Measurements from ENCODE around the gene FGF19. TPM values are rescaled to one million over a fixed set of nuclear protein-coding genes. Genes with fewer than 3 reads are reported as not detected.

FGF19 gene
- total RNA-seq, 2 experiments from 2014 or later, result not detected

GRCh38 chr11:69659591-69659990, 44.2 kb downstream of the FGF19 start:
- H3K4me3 Mint-ChIP-seq, result no peak overlapping the region

GRCh38 chr11:69658626-69659450, 45.0 kb downstream of the FGF19 start:
- no peak overlapping the region for H3K4me3 Mint-ChIP-seq
- DNase-seq, result no peak

More at GRCh38 chr11:69659591-69659990, 44.2 kb downstream of the FGF19 start:
- CTCF ChIA-PET, result no interaction called here
- POLR2A ChIA-PET, result no interaction called here
- peaks cover 1% of the 10 kb centered on the region for H3K36me3 Mint-ChIP-seq (ENCODE audit: low read depth)
- no peak for DNase-seq
- no peaks in the 10 kb centered on the region for H3K9me3 Mint-ChIP-seq
- H3K27me3 Mint-ChIP-seq, result no peaks in the 10 kb centered on the region
- no peak overlapping the region for H3K27ac Mint-ChIP-seq
- H3K4me1 Mint-ChIP-seq, result no peaks in the 10 kb centered on the region

DNA sequence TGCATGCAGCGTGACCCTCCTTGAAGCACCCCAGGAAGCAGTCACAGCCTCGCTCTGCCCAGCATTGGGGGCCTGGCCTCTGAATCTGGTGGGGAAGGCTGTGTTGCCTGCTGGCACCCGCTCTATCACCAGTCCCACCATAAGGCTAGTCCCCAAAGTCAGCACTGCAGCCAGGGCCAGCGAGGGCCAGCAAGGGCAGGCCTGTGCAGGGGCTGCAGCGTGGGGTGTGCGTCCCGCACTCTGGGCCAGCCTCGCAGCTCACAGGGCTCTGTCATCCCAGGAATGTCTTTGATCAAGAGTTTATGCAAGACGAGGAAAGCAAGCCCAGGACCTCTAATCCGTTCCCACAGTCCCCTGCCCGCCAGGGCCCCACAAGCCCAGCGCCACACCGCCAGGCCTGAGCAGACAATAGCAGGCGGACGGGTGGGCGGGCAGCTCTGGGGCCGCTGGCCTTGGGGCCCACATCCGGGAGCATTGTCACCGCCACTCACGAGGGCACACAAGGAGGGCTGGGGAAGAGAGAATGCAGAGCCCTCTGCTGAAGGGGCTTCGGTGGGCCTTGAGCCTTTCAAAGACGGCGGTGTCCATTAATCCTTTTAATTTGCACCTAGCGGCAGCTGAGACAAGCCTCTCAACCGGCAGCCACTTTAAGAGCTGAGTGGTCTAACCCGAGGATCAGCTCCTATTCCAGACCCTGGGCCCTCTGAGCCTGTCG, 45.8 kb downstream of the FGF19 start:
- Mint-ChIP-seq H3K27me3 (no peaks in the 10 kb centered on the region), H3K27ac (no peak overlapping the region), H3K9me3 (no peaks in the 10 kb centered on the region), H3K4me3 (no peak overlapping the region), H3K36me3 (ENCODE audit: low read depth) (no peaks in the 10 kb centered on the region), H3K4me1 (no peaks in the 10 kb centered on the region)
- CTCF ChIA-PET, result no interaction called here
- POLR2A ChIA-PET, result no interaction called here
- no peak for DNase-seq

More at GRCh38 chr11:69658626-69659450, 45.0 kb downstream of the FGF19 start:
- Mint-ChIP-seq H3K36me3 (ENCODE audit: low read depth) (no peaks in the 10 kb centered on the region), H3K27me3 (no peaks in the 10 kb centered on the region), H3K27ac (no peak overlapping the region), H3K4me1 (no peaks in the 10 kb centered on the region), H3K9me3 (no peaks in the 10 kb centered on the region)
- CTCF ChIA-PET, result no interaction called here
- POLR2A ChIA-PET, result no interaction called here

DNA sequence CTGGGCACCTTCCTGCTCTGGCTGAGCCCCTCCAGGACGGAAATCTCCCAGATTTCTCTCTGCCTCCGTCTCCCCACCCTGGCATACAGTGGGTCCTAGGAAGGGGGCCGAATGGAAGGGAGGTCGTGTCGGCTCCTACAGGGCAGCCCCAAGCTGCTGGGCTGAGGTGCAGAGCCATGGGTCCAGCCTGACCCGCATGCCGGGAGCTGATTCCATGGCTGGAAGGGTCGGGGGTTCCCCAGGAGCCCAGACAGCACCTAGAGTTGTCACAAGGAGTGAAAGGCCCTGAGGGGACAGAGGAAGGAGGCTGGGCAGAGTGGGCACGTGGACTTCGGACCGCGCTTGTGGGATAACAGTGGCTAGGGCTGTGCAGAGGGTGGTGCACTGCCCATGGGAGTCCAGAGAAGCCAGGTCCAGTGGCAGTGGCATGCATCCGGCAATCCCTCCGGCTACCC, 46.3 kb downstream of the FGF19 start:
- CTCF ChIA-PET, result interaction anchor here (1.0 kb wide), 1 partner anchor 15 kb away, joined by 5 read pairs; no protein-coding TSS in a partner anchor
- no peaks in the 10 kb centered on the region for H3K27me3 Mint-ChIP-seq
- no peaks in the 10 kb centered on the region for H3K4me1 Mint-ChIP-seq
- POLR2A ChIA-PET, result no interaction called here
- no peaks in the 10 kb centered on the region for H3K36me3 Mint-ChIP-seq (ENCODE audit: low read depth)
- DNase-seq, result no peak
- H3K9me3 Mint-ChIP-seq, result no peaks in the 10 kb centered on the region
- no peak overlapping the region for H3K27ac Mint-ChIP-seq
- H3K4me3 Mint-ChIP-seq, result no peak overlapping the region

DNA sequence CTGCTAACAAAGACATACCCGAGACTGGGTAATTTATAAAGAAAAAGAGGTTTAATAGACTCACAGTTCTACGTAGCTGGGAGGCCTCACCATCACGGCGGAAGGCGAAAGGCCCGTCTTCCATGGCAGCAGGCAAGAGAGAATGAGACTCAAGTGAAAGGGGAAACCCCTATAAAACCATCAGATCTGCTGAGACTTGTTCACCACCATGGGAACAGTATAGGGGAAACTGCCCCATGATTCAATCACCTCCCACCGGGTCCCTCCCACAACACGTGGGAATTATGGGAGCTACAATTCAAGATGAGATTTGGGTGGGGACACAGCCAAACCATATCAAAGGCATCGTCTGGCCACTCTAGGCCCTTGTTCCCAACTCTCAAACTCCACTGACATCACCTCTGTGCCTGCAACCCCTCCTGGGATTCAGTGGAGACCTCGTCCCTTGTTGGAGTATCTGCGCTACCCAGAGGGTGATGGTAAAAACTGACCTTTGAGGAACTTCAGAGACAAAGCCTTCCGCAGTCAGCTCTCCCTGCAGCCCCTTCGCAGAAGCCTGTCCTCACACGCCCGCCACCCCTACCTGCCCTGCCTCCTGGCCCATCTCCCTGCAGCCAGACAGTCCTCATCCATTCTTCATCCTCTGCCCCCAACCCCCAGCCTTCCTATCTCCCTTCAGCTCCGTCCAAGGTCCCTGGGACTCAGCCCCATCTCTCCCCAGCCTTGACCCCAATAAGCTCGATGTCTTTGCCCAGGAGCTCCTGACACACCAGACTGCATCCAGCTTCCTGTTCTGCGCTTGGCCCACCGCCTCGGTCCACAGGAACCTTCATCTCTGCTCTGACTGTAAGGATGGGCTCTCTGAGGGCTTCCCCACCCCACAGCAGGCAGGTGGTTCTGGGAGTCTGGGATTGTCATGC, 47.0 kb downstream of the FGF19 start:
- peak overlapping the region; percentile 19 for H3K27ac Mint-ChIP-seq
- no peak for DNase-seq
- H3K27me3 Mint-ChIP-seq, result no peaks in the 10 kb centered on the region
- no peaks in the 10 kb centered on the region for H3K4me1 Mint-ChIP-seq
- H3K4me3 Mint-ChIP-seq, result no peak overlapping the region
- H3K36me3 Mint-ChIP-seq (ENCODE audit: low read depth), result no peaks in the 10 kb centered on the region
- ChIA-PET POLR2A (no interaction called here), CTCF (interaction anchor here (0.6 to 1.0 kb wide), 2 partner anchors 14 to 744 kb away, joined by 3 to 5 read pairs; no protein-coding TSS in a partner anchor)
- no peaks in the 10 kb centered on the region for H3K9me3 Mint-ChIP-seq

DNA sequence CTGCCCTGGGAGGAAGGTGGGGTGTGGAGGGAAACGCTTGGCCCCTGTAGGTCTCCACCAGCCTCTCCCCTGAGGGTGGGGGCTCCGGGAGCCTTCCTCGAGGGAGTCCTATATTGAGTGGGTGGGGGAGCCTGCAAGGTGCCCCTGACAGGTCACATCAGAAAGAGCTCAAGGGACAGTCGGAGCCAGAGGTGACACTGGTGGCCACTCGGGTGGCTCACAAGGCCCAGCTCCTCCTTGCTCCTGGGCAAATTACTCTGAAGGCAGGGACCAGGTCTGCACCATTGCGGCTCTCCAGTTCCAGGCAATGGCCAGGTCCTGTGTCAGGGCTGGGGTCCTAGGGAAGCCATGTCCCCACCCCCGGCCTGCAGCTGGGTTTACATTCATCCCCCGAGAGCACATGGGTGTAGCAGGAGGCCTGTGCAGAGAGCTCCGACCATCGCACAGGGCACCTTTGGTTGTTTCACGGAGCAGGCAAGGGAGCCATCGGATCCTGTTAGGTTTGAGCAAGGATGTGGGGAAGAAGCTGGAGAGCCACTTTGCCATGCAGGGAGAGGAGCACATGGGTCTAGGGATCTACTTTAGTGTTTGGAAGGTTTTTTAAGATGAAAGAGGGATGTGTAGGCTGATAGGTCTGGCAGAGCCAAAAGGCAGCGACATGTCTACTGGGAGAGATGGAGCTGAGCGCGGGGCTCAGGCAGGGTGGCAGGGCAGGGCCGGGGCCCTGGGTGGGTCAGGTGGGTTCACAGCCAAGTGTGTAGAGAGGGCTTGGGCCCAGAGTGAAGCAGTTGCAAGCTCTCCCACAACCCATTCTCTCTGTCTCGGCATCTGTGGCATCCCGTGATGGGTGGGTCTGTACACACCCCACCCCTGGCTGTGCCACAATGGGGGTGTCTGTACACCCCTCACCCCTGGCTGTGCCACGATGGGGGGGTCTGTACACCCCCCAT, 48.1 kb downstream of the FGF19 start:
- Mint-ChIP-seq H3K4me1 (no peaks in the 10 kb centered on the region), H3K27me3 (no peaks in the 10 kb centered on the region), H3K4me3 (no peak overlapping the region), H3K9me3 (no peaks in the 10 kb centered on the region), H3K36me3 (ENCODE audit: low read depth) (no peaks in the 10 kb centered on the region), H3K27ac (no peak overlapping the region)
- no peak for DNase-seq
- CTCF ChIA-PET, result interaction anchor here (0.6 to 1.4 kb wide), 3 partner anchors 13 to 743 kb away, joined by 3 to 4 read pairs (median 3); no protein-coding TSS in a partner anchor
- POLR2A ChIA-PET, result no interaction called here

- DNase-seq, result no peak
- no peaks in the 10 kb centered on the region for H3K27me3 Mint-ChIP-seq
- ChIA-PET CTCF (interaction anchor here (0.6 to 1.4 kb wide), 2 partner anchors 12 to 648 kb away, joined by 3 to 4 read pairs; no protein-coding TSS in a partner anchor), POLR2A (no interaction called here)
- no peaks in the 10 kb centered on the region for H3K36me3 Mint-ChIP-seq (ENCODE audit: low read depth)
- H3K27ac Mint-ChIP-seq, result no peak overlapping the region
- no peaks in the 10 kb centered on the region for H3K9me3 Mint-ChIP-seq
- no peaks in the 10 kb centered on the region for H3K4me1 Mint-ChIP-seq
- H3K4me3 Mint-ChIP-seq, result no peak overlapping the region
Measured at GRCh38 chr11:69654660-69655478, 49.0 kb downstream of the FGF19 start.

DNA sequence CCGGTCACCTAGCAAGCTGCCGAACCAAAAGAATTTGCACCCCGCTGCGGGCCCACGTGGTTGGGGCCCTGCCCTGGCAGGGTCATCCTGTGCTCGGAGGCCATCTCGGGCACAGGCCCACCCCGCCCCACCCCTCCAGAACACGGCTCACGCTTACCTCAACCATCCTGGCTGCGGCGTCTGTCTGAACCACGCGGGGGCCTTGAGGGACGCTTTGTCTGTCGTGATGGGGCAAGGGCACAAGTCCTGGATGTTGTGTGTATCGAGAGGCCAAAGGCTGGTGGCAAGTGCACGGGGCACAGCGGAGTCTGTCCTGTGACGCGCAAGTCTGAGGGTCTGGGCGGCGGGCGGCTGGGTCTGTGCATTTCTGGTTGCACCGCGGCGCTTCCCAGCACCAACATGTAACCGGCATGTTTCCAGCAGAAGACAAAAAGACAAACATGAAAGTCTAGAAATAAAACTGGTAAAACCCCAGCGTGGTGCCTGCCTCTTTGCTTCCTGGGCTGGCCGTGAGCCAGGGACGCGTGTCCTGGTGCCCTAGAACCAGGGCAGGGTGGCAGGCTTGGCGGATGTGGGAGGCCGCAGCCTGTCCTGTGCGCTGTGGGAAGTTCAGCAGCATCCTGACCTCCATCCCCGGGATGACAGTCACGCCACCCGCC, 49.7 kb downstream of the FGF19 start:
- H3K4me1 Mint-ChIP-seq, result no peaks in the 10 kb centered on the region
- ChIA-PET CTCF (no interaction called here), POLR2A (no interaction called here)
- H3K27ac Mint-ChIP-seq, result no peak overlapping the region
- no peaks in the 10 kb centered on the region for H3K27me3 Mint-ChIP-seq
- no peak overlapping the region for H3K4me3 Mint-ChIP-seq
- no peaks in the 10 kb centered on the region for H3K9me3 Mint-ChIP-seq
- no peaks in the 10 kb centered on the region for H3K36me3 Mint-ChIP-seq (ENCODE audit: low read depth)
- no peak for DNase-seq

DNA sequence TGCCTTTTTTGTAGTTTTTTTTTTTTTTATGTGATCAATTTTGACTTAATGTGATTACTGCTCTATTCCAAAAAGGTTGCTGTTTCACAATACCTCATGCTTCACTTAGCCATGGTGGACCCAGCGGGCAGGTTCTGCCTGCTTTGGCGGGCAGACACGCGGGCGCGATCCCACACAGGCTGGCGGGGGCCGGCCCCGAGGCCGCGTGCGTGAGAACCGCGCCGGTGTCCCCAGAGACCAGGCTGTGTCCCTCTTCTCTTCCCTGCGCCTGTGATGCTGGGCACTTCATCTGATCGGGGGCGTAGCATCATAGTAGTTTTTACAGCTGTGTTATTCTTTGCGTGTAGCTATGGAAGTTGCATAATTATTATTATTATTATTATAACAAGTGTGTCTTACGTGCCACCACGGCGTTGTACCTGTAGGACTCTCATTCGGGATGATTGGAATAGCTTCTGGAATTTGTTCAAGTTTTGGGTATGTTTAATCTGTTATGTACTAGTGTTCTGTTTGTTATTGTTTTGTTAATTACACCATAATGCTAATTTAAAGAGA, 50.3 kb downstream of the FGF19 start:
- no peak overlapping the region for H3K27ac Mint-ChIP-seq
- ChIA-PET CTCF (no interaction called here), POLR2A (no interaction called here)
- no peaks in the 10 kb centered on the region for H3K27me3 Mint-ChIP-seq
- H3K9me3 Mint-ChIP-seq, result no peaks in the 10 kb centered on the region
- no peak overlapping the region for H3K4me3 Mint-ChIP-seq
- no peak for DNase-seq
- H3K4me1 Mint-ChIP-seq, result no peaks in the 10 kb centered on the region
- no peaks in the 10 kb centered on the region for H3K36me3 Mint-ChIP-seq (ENCODE audit: low read depth)

DNA sequence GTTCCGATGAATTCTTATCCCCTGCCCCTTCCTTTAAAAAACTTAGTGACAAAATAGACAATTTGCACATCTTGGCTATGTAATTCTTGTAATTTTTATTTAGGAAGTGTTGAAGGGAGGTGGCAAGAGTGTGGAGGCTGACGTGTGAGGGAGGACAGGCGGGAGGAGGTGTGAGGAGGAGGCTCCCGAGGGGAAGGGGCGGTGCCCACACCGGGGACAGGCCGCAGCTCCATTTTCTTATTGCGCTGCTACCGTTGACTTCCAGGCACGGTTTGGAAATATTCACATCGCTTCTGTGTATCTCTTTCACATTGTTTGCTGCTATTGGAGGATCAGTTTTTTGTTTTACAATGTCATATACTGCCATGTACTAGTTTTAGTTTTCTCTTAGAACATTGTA, 50.8 kb downstream of the FGF19 start:
- ChIA-PET POLR2A (no interaction called here), CTCF (no interaction called here)
- Mint-ChIP-seq H3K4me3 (no peak overlapping the region), H3K27me3 (no peaks in the 10 kb centered on the region), H3K27ac (no peak overlapping the region), H3K4me1 (no peaks in the 10 kb centered on the region), H3K9me3 (no peaks in the 10 kb centered on the region), H3K36me3 (ENCODE audit: low read depth) (no peaks in the 10 kb centered on the region)
- DNase-seq, result no peak
